ENCODE results near the gene GALNT1.

- TF ChIP-seq POLR2A (IDR thresholded peaks at IDR 0.05; ENCODE audit: borderline replicate concordance, extremely low read depth, insufficient read depth, insufficient read length): no peak
- TF ChIP-seq CTCF (IDR thresholded peaks at IDR 0.05 in 2 of 3, conservative IDR thresholded peaks at IDR 0.05 in 1 of 3; ENCODE audit: borderline replicate concordance in 1 of 3, insufficient read depth in 1 of 3, low read depth in 2 of 3, low read length in 2 of 3): no peak
- no peak for TF ChIP-seq EGR1 (IDR thresholded peaks at IDR 0.05; ENCODE audit: low read depth)
- no peak for TF ChIP-seq REST (IDR thresholded peaks at IDR 0.05; ENCODE audit: low read depth)
- TF ChIP-seq JUND (IDR thresholded peaks at IDR 0.05): no peak
- no peak for TF ChIP-seq SIN3A (IDR thresholded peaks at IDR 0.05; ENCODE audit: low read depth)
- no peak for TF ChIP-seq ZBTB33 (IDR thresholded peaks at IDR 0.05; ENCODE audit: extremely low read depth, insufficient replicate concordance, low read length)
Observed at GRCh38 chr18:35658112-35658511, 76.6 kb downstream of the GALNT1 start.
